ENCODE measurements around the gene JOSD1.
A peak's percentile ranks its signal among the peaks of the same experiment; 100 is the strongest.

Gene JOSD1

GRCh38 chr22:38700789-38701628, at the start of gene JOSD1:
Gene JOSD1, minus strand, starts transcription at chr22:38700943. Its CDS starts 956 bp downstream, at chr22:38699987.
- peak; percentile 95 for DNase-seq (ENCODE audit: low read depth)

GRCh38 chr22:38750104-38750503, 49.4 kb upstream of the JOSD1 start:
- DNase-seq (ENCODE audit: low read depth), result no peak

GRCh38 chr22:38748487-38749136, 47.9 kb upstream of the JOSD1 start:
- no peak for DNase-seq (ENCODE audit: low read depth)

- DNase-seq (ENCODE audit: low read depth), result no peak
Measured at GRCh38 chr22:38745676-38746460, 45.1 kb upstream of the JOSD1 start.

- DNase-seq (ENCODE audit: low read depth), result no peak
Measured at GRCh38 chr22:38744981-38745380, 44.2 kb upstream of the JOSD1 start.

GRCh38 chr22:38742176-38742942, 41.6 kb upstream of the JOSD1 start:
- no peak for DNase-seq (ENCODE audit: low read depth)

- no peak for DNase-seq (ENCODE audit: low read depth)
Measured at GRCh38 chr22:38741576-38741975, 40.8 kb upstream of the JOSD1 start.

- no peak for DNase-seq (ENCODE audit: low read depth)
Measured at GRCh38 chr22:38741166-38741565, 40.4 kb upstream of the JOSD1 start.

GRCh38 chr22:38740754-38741153, 40.0 kb upstream of the JOSD1 start:
- no peak for DNase-seq (ENCODE audit: low read depth)

GRCh38 chr22:38740116-38740723, 39.5 kb upstream of the JOSD1 start:
- DNase-seq (ENCODE audit: low read depth), result no peak

GRCh38 chr22:38739300-38740055, 38.7 kb upstream of the JOSD1 start:
- DNase-seq (ENCODE audit: low read depth), result no peak

- DNase-seq (ENCODE audit: low read depth), result no peak
Measured at GRCh38 chr22:38738475-38739070, 37.8 kb upstream of the JOSD1 start.

GRCh38 chr22:38737302-38738060, 36.7 kb upstream of the JOSD1 start:
- no peak for DNase-seq (ENCODE audit: low read depth)

- no peak for DNase-seq (ENCODE audit: low read depth)
Measured at GRCh38 chr22:38736257-38736570, 35.5 kb upstream of the JOSD1 start.

- DNase-seq (ENCODE audit: low read depth), result no peak
Measured at GRCh38 chr22:38735465-38736256, 34.9 kb upstream of the JOSD1 start.

GRCh38 chr22:38735126-38735464, 34.4 kb upstream of the JOSD1 start:
- DNase-seq (ENCODE audit: low read depth), result no peak

GRCh38 chr22:38734421-38735100, 33.8 kb upstream of the JOSD1 start:
- no peak for DNase-seq (ENCODE audit: low read depth)

GRCh38 chr22:38733724-38734381, 33.1 kb upstream of the JOSD1 start:
- no peak for DNase-seq (ENCODE audit: low read depth)

All from activated gamma-delta T cell treated with anti-CD3 and anti-CD28 coated beads, Interleukin-2, amount 50 U/mL, for 16 hours (primary cell).